ENCODE measurements around the gene CLDN2.

CLDN2 gene

GRCh38 chrX:106927023-106927422, 6.8 kb downstream of the CLDN2 start:
- DNase-seq: no peak

- DNase-seq: no peak
Observed at GRCh38 chrX:106927700-106928099, 7.5 kb downstream of the CLDN2 start.

GRCh38 chrX:106928227-106928626, 8.0 kb downstream of the CLDN2 start:
- no peak for DNase-seq

GRCh38 chrX:106931831-106932491, 11.8 kb downstream of the CLDN2 start:
- DNase-seq: no peak

- DNase-seq: no peak
Observed at GRCh38 chrX:106932492-106932923, 12.3 kb downstream of the CLDN2 start.

- DNase-seq: no peak
Observed at GRCh38 chrX:106932960-106933537, 12.8 kb downstream of the CLDN2 start.

- no peak for DNase-seq
Observed at GRCh38 chrX:106933538-106933961, 13.3 kb downstream of the CLDN2 start.

- DNase-seq: peak; percentile 18
Observed at GRCh38 chrX:106935175-106935574, 15.0 kb downstream of the CLDN2 start.

GRCh38 chrX:106936246-106936645, 16.0 kb downstream of the CLDN2 start:
- DNase-seq: no peak

- DNase-seq: no peak
Observed at GRCh38 chrX:106939566-106939965, 19.4 kb downstream of the CLDN2 start.

- DNase-seq: no peak
Observed at GRCh38 chrX:106940068-106940467, 19.9 kb downstream of the CLDN2 start.

GRCh38 chrX:106946464-106946863, 26.3 kb downstream of the CLDN2 start:
- no peak for DNase-seq

GRCh38 chrX:106948641-106949040, 28.4 kb downstream of the CLDN2 start:
- DNase-seq: no peak

- DNase-seq: no peak
Observed at GRCh38 chrX:106949366-106949765, 29.2 kb downstream of the CLDN2 start.

- no peak for DNase-seq
Observed at GRCh38 chrX:106950381-106950780, 30.2 kb downstream of the CLDN2 start.

- no peak for DNase-seq
Observed at GRCh38 chrX:106951230-106951629, 31.0 kb downstream of the CLDN2 start.

- no peak for DNase-seq
Observed at GRCh38 chrX:106952089-106952488, 31.9 kb downstream of the CLDN2 start.

GRCh38 chrX:106952538-106952937, 32.3 kb downstream of the CLDN2 start:
- DNase-seq: no peak

- no peak for DNase-seq
Observed at GRCh38 chrX:106952988-106953387, 32.8 kb downstream of the CLDN2 start.

- DNase-seq: no peak
Observed at GRCh38 chrX:106954041-106954440, 33.8 kb downstream of the CLDN2 start.

- DNase-seq: no peak
Observed at GRCh38 chrX:106955004-106955772, 35.0 kb downstream of the CLDN2 start.

- DNase-seq: no peak
Observed at GRCh38 chrX:106957856-106958255, 37.7 kb downstream of the CLDN2 start.

- peak; percentile 1 for DNase-seq
Observed at GRCh38 chrX:106959901-106960300, 39.7 kb downstream of the CLDN2 start.

GRCh38 chrX:106963111-106963510, 42.9 kb downstream of the CLDN2 start:
- no peak for DNase-seq
